ENCODE data around the gene ITPR1. TPM values are rescaled to one million over a fixed set of nuclear protein-coding genes. Genes with fewer than 3 reads are reported as not detected.

The ITPR1 gene
- total RNA-seq, 1 experiment from 2014 or later, result 7.5 TPM

DNA sequence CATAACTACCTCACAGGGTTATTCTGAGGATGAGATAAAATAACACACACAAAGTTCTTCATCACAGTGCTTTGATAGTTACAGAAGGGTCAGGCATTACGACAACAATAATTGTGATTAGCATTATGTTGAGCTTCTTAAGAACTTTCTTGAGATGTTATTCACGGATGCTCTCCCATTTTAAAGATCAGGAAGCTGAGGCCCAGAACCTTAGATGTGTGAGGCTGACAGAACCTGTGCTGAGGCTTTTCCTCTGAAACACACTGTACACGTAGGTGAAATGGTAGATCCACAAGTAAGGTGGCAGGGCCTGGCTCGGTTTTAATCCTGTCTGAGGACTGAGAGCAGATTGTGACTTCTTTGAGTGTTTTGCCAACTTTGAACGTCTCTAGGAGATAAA, 274.9 kb downstream of the ITPR1 start:
- TF ChIP-seq CTCF (IDR thresholded peaks at IDR 0.05; ENCODE audit: unreplicated experiment), result no peak
- POLR2A ChIA-PET, result interaction anchor here (0.6 to 1.3 kb wide), 2 partner anchors 9 to 42 kb away, joined by 3 read pairs; no protein-coding TSS in a partner anchor
- CTCF ChIA-PET, result interaction anchor here (1.1 to 1.5 kb wide), 2 partner anchors 16 to 212 kb away, joined by 3 to 4 read pairs; no protein-coding TSS in a partner anchor
- Mint-ChIP-seq H3K27ac (ENCODE audit: low read depth, unreplicated experiment) (no peak overlapping the region), H3K27me3 (ENCODE audit: insufficient read depth, unreplicated experiment) (no peaks in the 10 kb centered on the region), H3K36me3 (ENCODE audit: insufficient read depth, unreplicated experiment) (no peaks in the 10 kb centered on the region), H3K9me3 (ENCODE audit: unreplicated experiment) (peaks cover 21% of the 10 kb centered on the region), H3K4me3 (ENCODE audit: unreplicated experiment) (no peak overlapping the region), H3K4me1 (ENCODE audit: insufficient read depth, unreplicated experiment) (no peaks in the 10 kb centered on the region)
- BruUV-seq (replicated peaks), result no TSS peak
- DNase-seq (ENCODE audit: unreplicated experiment), result no peak
- intact Hi-C loops (cut with micrococcal nuclease), result no loop called here

GRCh38 chr3:4768521-4768920, 275.4 kb downstream of the ITPR1 start:
- H3K27me3 Mint-ChIP-seq (ENCODE audit: insufficient read depth, unreplicated experiment), result no peaks in the 10 kb centered on the region
- TF ChIP-seq CTCF (IDR thresholded peaks at IDR 0.05; ENCODE audit: unreplicated experiment), result no peak
- H3K36me3 Mint-ChIP-seq (ENCODE audit: insufficient read depth, unreplicated experiment), result no peaks in the 10 kb centered on the region
- ChIA-PET POLR2A (interaction anchor here (0.6 kb wide), 1 partner anchor 43 kb away, joined by 3 read pairs; no protein-coding TSS in a partner anchor), CTCF (interaction anchor here (0.6 to 1.5 kb wide), 3 partner anchors 16 to 212 kb away, joined by 3 to 4 read pairs (median 3); no protein-coding TSS in a partner anchor)
- intact Hi-C loops (cut with micrococcal nuclease), result no loop called here
- H3K4me1 Mint-ChIP-seq (ENCODE audit: insufficient read depth, unreplicated experiment), result no peaks in the 10 kb centered on the region
- DNase-seq (ENCODE audit: unreplicated experiment), result no peak
- H3K9me3 Mint-ChIP-seq (ENCODE audit: unreplicated experiment), result peaks cover 21% of the 10 kb centered on the region
- no peak overlapping the region for H3K4me3 Mint-ChIP-seq (ENCODE audit: unreplicated experiment)
- BruUV-seq (replicated peaks), result no TSS peak
- H3K27ac Mint-ChIP-seq (ENCODE audit: low read depth, unreplicated experiment), result no peak overlapping the region

GRCh38 chr3:4770561-4770960, 277.4 kb downstream of the ITPR1 start:
- ChIA-PET POLR2A (no interaction called here), CTCF (interaction anchor here (0.8 kb wide), 1 partner anchor 20 kb away, joined by 3 read pairs; no protein-coding TSS in a partner anchor)
- Mint-ChIP-seq H3K27me3 (ENCODE audit: insufficient read depth, unreplicated experiment) (no peaks in the 10 kb centered on the region), H3K27ac (ENCODE audit: low read depth, unreplicated experiment) (no peak overlapping the region), H3K36me3 (ENCODE audit: insufficient read depth, unreplicated experiment) (no peaks in the 10 kb centered on the region), H3K4me1 (ENCODE audit: insufficient read depth, unreplicated experiment) (no peaks in the 10 kb centered on the region), H3K9me3 (ENCODE audit: unreplicated experiment) (peaks cover 9% of the 10 kb centered on the region), H3K4me3 (ENCODE audit: unreplicated experiment) (no peak overlapping the region)
- no peak for DNase-seq (ENCODE audit: unreplicated experiment)
- BruUV-seq (replicated peaks), result no TSS peak
- intact Hi-C loops (cut with micrococcal nuclease), result no loop called here
- no peak for TF ChIP-seq CTCF (IDR thresholded peaks at IDR 0.05; ENCODE audit: unreplicated experiment)

DNA sequence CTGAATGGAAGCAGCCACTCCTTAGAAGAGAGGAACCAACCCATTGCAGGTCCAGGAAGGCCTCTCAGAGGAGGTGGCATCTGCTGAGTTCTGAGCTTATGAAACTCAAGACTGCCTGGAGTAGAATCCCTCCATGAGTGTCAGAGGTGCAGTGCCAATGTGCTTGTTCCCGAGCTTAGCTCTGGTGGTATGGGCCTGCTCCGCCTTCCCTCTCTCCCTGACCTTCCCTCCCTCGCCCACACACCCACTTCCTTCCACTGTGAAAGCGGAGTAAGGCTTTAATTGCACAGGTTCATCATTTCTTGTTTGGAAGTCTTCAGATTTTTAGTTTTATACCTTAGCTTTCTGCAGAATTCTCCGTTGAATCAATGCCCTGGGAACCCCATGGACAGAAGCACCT, 278.1 kb downstream of the ITPR1 start:
- TF ChIP-seq CTCF (IDR thresholded peaks at IDR 0.05; ENCODE audit: unreplicated experiment), result no peak
- ChIA-PET POLR2A (no interaction called here), CTCF (interaction anchor here (0.8 kb wide), 1 partner anchor 21 kb away, joined by 3 read pairs; no protein-coding TSS in a partner anchor)
- H3K27ac Mint-ChIP-seq (ENCODE audit: low read depth, unreplicated experiment), result no peak overlapping the region
- H3K4me1 Mint-ChIP-seq (ENCODE audit: insufficient read depth, unreplicated experiment), result no peaks in the 10 kb centered on the region
- DNase-seq (ENCODE audit: unreplicated experiment), result no peak
- BruUV-seq (replicated peaks), result no TSS peak
- no peaks in the 10 kb centered on the region for H3K36me3 Mint-ChIP-seq (ENCODE audit: insufficient read depth, unreplicated experiment)
- H3K9me3 Mint-ChIP-seq (ENCODE audit: unreplicated experiment), result peaks cover 5% of the 10 kb centered on the region
- intact Hi-C loops (cut with micrococcal nuclease), result no loop called here
- no peaks in the 10 kb centered on the region for H3K27me3 Mint-ChIP-seq (ENCODE audit: insufficient read depth, unreplicated experiment)
- no peak overlapping the region for H3K4me3 Mint-ChIP-seq (ENCODE audit: unreplicated experiment)
